H1 (cell line): Measurements from ENCODE around the gene ABLIM1. TPM values are rescaled to one million over a fixed set of nuclear protein-coding genes. Genes with fewer than 3 reads are reported as not detected.

ENCODE experiments used
- CTCF ChIA-PET: fragments of 300-600 bp; sonication (Branson Sonifier 250); formaldehyde crosslinking; loops from one replicate; lab custom pipeline; 2021; ENCODE audit not compliant: partially characterized antibody; lab: Charles Lee
- POLR2A ChIA-PET: fragments of 300-600 bp; sonication (Branson Sonifier 250); formaldehyde crosslinking; loops from one replicate; lab custom pipeline; 2021; ENCODE audit warnings: inconsistent platforms; ENCODE audit not compliant: partially characterized antibody; lab: Charles Lee
- DNase-seq, 2 experiments: peaks; one replicate each; pipeline versions ENCODE4 v3.0.0 to v3.0.0-alpha.2; 2010 to 2022; ENCODE audit warnings: low spot score in 2 of 2, low read depth in 1 of 2, mixed read lengths in 1 of 2
- FAIRE-seq: peaks from 2 replicates; lab custom pipeline; 2011; peaks lifted over from hg19 to GRCh38; lab: Jason Lieb, UNC
- H2AFZ ChIP-seq: 2 replicates; pipeline ENCODE4 v1.8.1; 2012; ENCODE audit warnings: low read length, inconsistent platforms
- H2AK5ac ChIP-seq: 2 replicates; pipeline ENCODE4 v1.6.1; 2013; ENCODE audit warnings: low read depth, low read length
- H2BK120ac ChIP-seq: replicated peaks from 2 replicates; pipeline ENCODE3; 2013; ENCODE audit warnings: low read depth, low read length, inconsistent platforms
- H2BK12ac ChIP-seq: 2 replicates; pipeline ENCODE4 v1.6.1; 2013; ENCODE audit warnings: low read depth, low read length
- H2BK15ac ChIP-seq: 2 replicates; pipeline ENCODE4 v1.6.1; 2013; ENCODE audit warnings: low read length
- H2BK20ac ChIP-seq: 2 replicates; pipeline ENCODE4 v1.6.1; 2013; ENCODE audit warnings: low read length
- H2BK5ac ChIP-seq: 2 replicates; pipeline ENCODE4 v1.6.1; 2013; ENCODE audit warnings: low read depth, low read length
- H3K14ac ChIP-seq: 2 replicates; pipeline ENCODE4 v1.6.1; 2013; ENCODE audit warnings: inconsistent platforms; ENCODE audit not compliant: insufficient read length
- H3K18ac ChIP-seq: 2 replicates; pipeline ENCODE4 v1.6.1; 2013; ENCODE audit warnings: low read length; ENCODE audit errors: extremely low read depth
- H3K23ac ChIP-seq: 2 replicates; pipeline ENCODE4 v1.6.1; 2013; ENCODE audit warnings: inconsistent platforms; ENCODE audit not compliant: insufficient read length
- H3K23me2 ChIP-seq: 2 replicates; pipeline ENCODE4 v1.6.1; 2013; ENCODE audit warnings: low read depth, low read length
- H3K27ac ChIP-seq: 2 replicates; pipeline ENCODE4 v1.6.1; 2011; ENCODE audit warnings: low read depth, low read length, inconsistent platforms
- H3K27me3 ChIP-seq, 4 experiments: replicated peaks in 1 of 4; 1 replicate in 1 of 4; 2 replicates in 3 of 4; pipeline versions ENCODE4 v1.6.1 to v1.8.1; 2011 to 2013; ENCODE audit warnings: low read length in 3 of 4, mild to moderate bottlenecking in 3 of 4, inconsistent platforms in 2 of 4, mixed read lengths in 2 of 4, moderate library complexity in 1 of 4; ENCODE audit not compliant: control insufficient read depth in 3 of 4, insufficient read depth in 3 of 4; ENCODE audit errors: extremely low read depth in 1 of 4
- H3K36me3 ChIP-seq, 4 experiments: 2 replicates each; pipeline versions ENCODE4 v1.6.1 to v1.8.1; 2011 to 2013; ENCODE audit warnings: mild to moderate bottlenecking in 4 of 4, low read length in 3 of 4, moderate library complexity in 2 of 4, control low read depth in 1 of 4, inconsistent platforms in 1 of 4; ENCODE audit not compliant: insufficient read depth in 4 of 4, control insufficient read depth in 2 of 4
- H3K4ac ChIP-seq: replicated peaks from 2 replicates; pipeline ENCODE3; 2013; ENCODE audit warnings: low read length, low read depth, mixed read lengths, inconsistent platforms; ENCODE audit not compliant: insufficient read length
- H3K4me1 ChIP-seq, 4 experiments: replicated peaks in 1 of 4; 1 replicate in 1 of 4; 2 replicates in 3 of 4; pipeline versions ENCODE4 v1.6.1 to v1.8.1; 2011 to 2013; ENCODE audit warnings: low read length in 3 of 4, inconsistent platforms in 2 of 4, mixed read lengths in 1 of 4; ENCODE audit not compliant: insufficient read depth in 4 of 4, control insufficient read depth in 3 of 4
- H3K4me2 ChIP-seq, 2 experiments: 2 replicates each; pipeline versions ENCODE4 v1.6.1 to v1.8.1; 2011 to 2013; ENCODE audit warnings: low read depth in 2 of 2, low read length in 2 of 2, control low read depth in 1 of 2, inconsistent platforms in 1 of 2, mild to moderate bottlenecking in 1 of 2; ENCODE audit not compliant: insufficient read depth in 1 of 2
- H3K4me3 ChIP-seq, 4 experiments: fragments of 200-600, 300-600 bp in 1 of 4; sonication (generic), shearing (Covaris generic), sonication (Bioruptor Twin) in 1 of 4; 2 replicates each; pipeline versions ENCODE4 v1.5.1 to v1.8.1; 2011 to 2016; ENCODE audit warnings: low read length in 4 of 4, low read depth in 3 of 4, control low read depth in 2 of 4, inconsistent platforms in 2 of 4, mild to moderate bottlenecking in 2 of 4, mixed read lengths in 1 of 4, moderate library complexity in 1 of 4; ENCODE audit not compliant: insufficient read depth in 2 of 4; ENCODE audit errors: extremely low read depth in 1 of 4
- H3K56ac ChIP-seq: replicated peaks from 2 replicates; pipeline ENCODE3; 2013; ENCODE audit warnings: low read depth, mild to moderate bottlenecking, mixed read lengths, low read length, inconsistent platforms; ENCODE audit not compliant: insufficient read length
- H3K79me1 ChIP-seq: 2 replicates; pipeline ENCODE4 v1.6.1; 2013; ENCODE audit warnings: low read depth, low read length, control low read depth
- H3K79me2 ChIP-seq, 2 experiments: 2 replicates each; pipeline versions ENCODE4 v1.6.1 to v1.8.1; 2012 to 2013; ENCODE audit warnings: low read length in 2 of 2, mild to moderate bottlenecking in 2 of 2, inconsistent platforms in 1 of 2; ENCODE audit not compliant: insufficient read depth in 2 of 2, control insufficient read depth in 1 of 2
- H3K9ac ChIP-seq, 4 experiments: replicated peaks in 1 of 4; 1 replicate in 1 of 4; 2 replicates in 3 of 4; pipeline versions ENCODE4 v1.6.1 to v1.8.1; 2011 to 2013; ENCODE audit warnings: low read depth in 3 of 4, low read length in 3 of 4, control low read depth in 2 of 4, mild to moderate bottlenecking in 2 of 4, moderate library complexity in 2 of 4, inconsistent platforms in 1 of 4; ENCODE audit errors: extremely low read depth in 1 of 4
- H3K9me3 ChIP-seq, 2 experiments: 2 replicates each; pipeline versions ENCODE4 v1.6.1 to v1.8.1; 2012 to 2013; ENCODE audit warnings: mild to moderate bottlenecking in 2 of 2, moderate library complexity in 2 of 2, control low read depth in 1 of 2, inconsistent platforms in 1 of 2, low read depth in 1 of 2, low read length in 1 of 2, mixed read lengths in 1 of 2; ENCODE audit not compliant: insufficient read depth in 2 of 2
- H4K20me1 ChIP-seq, 2 experiments: replicated peaks in 1 of 2; 2 replicates each; pipeline versions ENCODE3 to v1.8.1; 2011 to 2013; ENCODE audit warnings: inconsistent platforms in 2 of 2, low read length in 2 of 2, mild to moderate bottlenecking in 1 of 2; ENCODE audit not compliant: insufficient read depth in 2 of 2, control insufficient read depth in 1 of 2
- H4K5ac ChIP-seq: 2 replicates; pipeline ENCODE4 v1.6.1; 2013; ENCODE audit warnings: low read length, low read depth, mixed read lengths, inconsistent platforms; ENCODE audit not compliant: insufficient read length
- H4K8ac ChIP-seq: 2 replicates; pipeline ENCODE4 v1.8.0; 2013; ENCODE audit warnings: mild to moderate bottlenecking, moderate library complexity, low read length, inconsistent platforms; ENCODE audit not compliant: insufficient read depth; ENCODE audit errors: extremely low read depth
- H4K91ac ChIP-seq: replicated peaks from 2 replicates; pipeline ENCODE3; 2013; ENCODE audit warnings: low read length, mixed read lengths, inconsistent platforms; ENCODE audit not compliant: insufficient read length
- RBBP5 ChIP-seq: IDR thresholded peaks from 2 replicates; pipeline ENCODE4 v1.7.1; 2012; ENCODE audit warnings: low read depth, mild to moderate bottlenecking, inconsistent platforms, low read length, moderate library complexity, borderline replicate concordance
- SP4 ChIP-seq: IDR thresholded peaks from 2 replicates; pipeline ENCODE4 v1.6.1; 2012; ENCODE audit warnings: low read length, inconsistent platforms
- USF2 ChIP-seq: IDR thresholded peaks from 2 replicates; pipeline ENCODE4 v1.6.1; 2011; ENCODE audit warnings: low read length, improper control_type of control experiment
- WGBS, 2 experiments: shearing (Covaris generic) in 1 of 2; methylation state at CpG; one replicate each; pipeline versions ENCODE4 v1.1.6 to v1.1.7; 2013 to 2015; ENCODE audit warnings: low lambda C conversion rate in 2 of 2, mixed read lengths in 2 of 2, inconsistent platforms in 1 of 2, low coverage in 1 of 2, missing lambda C conversion rate in 1 of 2; ENCODE audit not compliant: insufficient replicate concordance in 2 of 2, insufficient coverage in 1 of 2, insufficient read length in 1 of 2; ENCODE audit errors: extremely low coverage in 1 of 2, missing lambda C conversion rate in 1 of 2; 5-methylcytosine and 5-hydroxymethylcytosine counted together
- polyA plus RNA-seq, 7 experiments: library from polyadenylated mRNA; depleted of rRNA in 3 of 7; stranded (reverse) in 5 of 7; unstranded in 2 of 7; fragments of >200 nt in 5 of 7; fragments of 200-250 nt in 2 of 7; gene quantifications; 1 replicate in 5 of 7; 2 replicates in 1 of 7; 4 replicates in 1 of 7; pipeline versions ENCODE4 v1.2.1 to v1.2.3, GENCODE V29; 2011 to 2013; ENCODE audit warnings: missing spikeins in 2 of 7, mixed read lengths in 2 of 7
- total RNA-seq: library from RNA; stranded (reverse); fragmentation: NEBNext Ultra II Directional; extraction: Animal tissue kit (Norgen Biotek cat#: 25700); gene quantifications from 2 replicates; pipeline ENCODE4 v1.2.1, GENCODE V29; 2021

ABLIM1 gene
- total and polyA plus RNA-seq, 2 of the 8 experiments (the other 6 are each of a cell fraction or from before 2014, with no cell fraction given) = 51.2 to 51.7 TPM

- Histone ChIP-seq H3K79me1 (no peaks in the 10 kb centered on the region), H3K9me3 (peaks cover 8 to 14% of the 10 kb centered on the region in 2 experiments; a peak in 3 of 4 replicates), H3K56ac (no peak overlapping the region), H3K4me3 (no peak overlapping the region), H3K27ac (no peak overlapping the region), H2AK5ac (no peak overlapping the region), H2AFZ (no peak overlapping the region), H3K36me3 (no peaks in the 10 kb centered on the region; a peak in 1 of 8 replicates), H4K5ac (no peak overlapping the region), H3K14ac (no peak overlapping the region), H2BK120ac (no peak overlapping the region), H4K91ac (no peak overlapping the region), H3K27me3 (no peaks in the 10 kb centered on the region), H4K20me1 (no peaks in the 10 kb centered on the region), H3K4ac (no peak overlapping the region), H3K9ac (no peak overlapping the region), H3K4me1 (no peaks in the 10 kb centered on the region), H3K4me2 (no peak overlapping the region), H2BK5ac (no peak overlapping the region), H2BK12ac (no peak overlapping the region), H4K8ac (no peak overlapping the region), H3K23ac (no peak overlapping the region), H3K23me2 (no peaks in the 10 kb centered on the region), H3K79me2 (no peaks in the 10 kb centered on the region), H3K18ac (no peak overlapping the region), H2BK15ac (no peak overlapping the region), H2BK20ac (no peak overlapping the region)
- FAIRE-seq (no peak), DNase-seq (no peak)
- no peak for TF ChIP-seq USF2
- TF ChIP-seq SP4 = no peak
- no peak for TF ChIP-seq RBBP5
- WGBS, 2 experiments = 92% methylated on average over 9 of the region's 9 CpGs; no CpG with 5 or more reads in 1 of the 2 experiments
- ChIA-PET CTCF (interaction anchor here (11.2 kb wide), 1 partner anchor 138 kb away, joined by 155 read pairs; no protein-coding TSS in a partner anchor), POLR2A (no interaction called here)
Measured at GRCh38 chr10:114556236-114557122, 101.6 kb downstream of the ABLIM1 start.
